Inferior parietal cortex (tissue), 1 donor: ENCODE results near the gene MSANTD2.

Experiments
- DNase-seq: peaks from one replicate; pipeline ENCODE4 v3.0.0-alpha.2; 2016; ENCODE audit errors: extremely low spot score

The MSANTD2 gene

DNA sequence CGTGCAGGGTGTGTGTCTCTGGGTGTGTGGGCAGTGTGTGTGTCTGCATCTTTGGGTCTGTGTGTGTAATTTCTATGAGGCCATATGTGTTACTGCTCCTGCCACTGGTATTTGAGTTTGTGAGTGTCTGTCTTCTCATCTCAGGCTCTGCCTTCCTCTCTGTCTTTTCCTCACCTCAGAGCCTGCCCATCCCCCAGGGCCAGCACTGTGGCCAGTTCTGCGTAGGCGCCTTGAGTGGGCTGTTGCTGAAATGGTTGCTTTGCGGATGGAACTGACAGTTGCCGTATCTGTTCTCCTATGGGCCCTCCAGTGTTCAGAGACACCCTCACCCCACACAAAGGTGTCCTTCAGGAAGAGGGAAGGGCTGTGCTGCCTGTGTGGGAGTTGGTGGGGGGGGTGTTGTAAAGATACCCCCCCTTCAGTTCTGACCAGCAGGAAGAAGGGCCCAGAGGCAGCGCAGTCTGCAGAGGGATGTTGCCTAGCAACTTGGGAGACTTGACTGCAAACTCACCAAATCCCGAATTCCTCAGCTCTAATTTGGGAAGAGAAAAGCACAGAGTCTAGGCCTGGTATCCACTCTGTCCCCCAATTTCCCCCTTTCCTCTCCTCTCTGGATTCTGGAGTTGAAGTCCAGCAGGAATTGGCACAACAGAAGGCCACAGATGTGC, 62.4 kb downstream of the MSANTD2 start:
- no peak for DNase-seq

DNA sequence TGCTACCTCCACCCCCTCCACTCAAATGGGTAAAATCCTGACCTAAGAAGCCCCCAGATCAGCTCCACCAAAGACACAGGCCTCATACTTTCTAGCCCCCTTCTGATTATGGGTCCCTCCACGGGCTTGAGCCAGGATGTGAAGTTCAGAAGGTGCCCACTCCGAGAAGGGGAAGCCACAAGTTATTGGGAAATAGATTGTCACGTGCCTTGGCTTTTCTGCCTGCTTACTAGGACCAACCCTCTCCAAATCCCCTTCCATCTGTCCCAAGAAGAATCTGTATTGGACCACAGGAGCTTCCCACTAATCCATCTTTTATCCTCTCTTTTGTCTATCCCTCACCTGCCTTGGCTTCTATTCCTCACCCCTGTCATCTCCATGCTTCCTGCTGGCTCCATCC, 63.5 kb downstream of the MSANTD2 start:
- no peak for DNase-seq

- DNase-seq = no peak
These were observed 68.0 kb downstream of the MSANTD2 start for GRCh38 chr11:124732230-124732629.

- DNase-seq = no peak
These were observed 70.6 kb downstream of the MSANTD2 start for GRCh38 chr11:124729571-124729970.

GRCh38 chr11:124728134-124728533, 72.1 kb downstream of the MSANTD2 start:
- DNase-seq = no peak

DNA sequence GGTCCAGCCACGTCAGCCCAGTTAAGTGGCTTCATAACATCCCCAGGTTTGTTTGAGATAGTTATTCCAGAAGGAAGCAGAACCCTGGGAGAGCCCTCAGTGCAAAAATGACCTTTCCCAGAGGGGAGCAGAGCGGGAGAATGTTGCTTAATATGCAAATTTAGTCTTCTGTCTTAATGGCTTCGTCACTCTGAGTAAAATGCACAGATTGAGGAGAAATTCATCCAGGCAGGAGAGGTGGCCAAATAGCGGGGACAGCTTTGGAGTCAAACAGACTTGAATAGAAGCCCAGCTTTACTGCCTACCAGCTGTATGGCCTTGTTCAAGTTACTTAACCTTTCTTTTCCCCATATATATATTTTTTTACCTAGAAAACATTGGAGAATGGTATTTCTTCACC, 72.7 kb downstream of the MSANTD2 start:
- DNase-seq = no peak

DNA sequence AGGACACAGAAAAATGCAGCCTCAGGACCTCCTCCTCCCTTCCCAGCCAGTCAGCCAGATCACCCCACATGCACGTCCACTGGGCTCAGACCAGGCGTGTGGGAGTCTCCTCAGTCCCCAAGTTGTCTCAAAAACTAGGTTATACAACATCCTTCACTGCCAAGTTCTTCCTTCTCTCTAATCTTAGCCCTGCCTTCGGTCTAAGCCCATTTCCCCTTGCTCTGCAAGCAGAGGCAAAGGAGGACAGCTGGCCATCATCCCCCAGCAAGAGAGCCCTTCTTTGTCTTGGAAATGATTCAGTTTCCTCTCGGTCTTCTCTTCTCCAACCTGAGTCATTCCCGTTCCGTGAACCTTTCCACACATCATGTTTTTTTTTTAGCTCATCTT, 74.5 kb downstream of the MSANTD2 start:
- DNase-seq = no peak

- no peak for DNase-seq
These were observed 75.1 kb downstream of the MSANTD2 start for GRCh38 chr11:124724979-124725718.

- no peak for DNase-seq
These were observed 78.0 kb downstream of the MSANTD2 start for GRCh38 chr11:124722176-124722575.

DNA sequence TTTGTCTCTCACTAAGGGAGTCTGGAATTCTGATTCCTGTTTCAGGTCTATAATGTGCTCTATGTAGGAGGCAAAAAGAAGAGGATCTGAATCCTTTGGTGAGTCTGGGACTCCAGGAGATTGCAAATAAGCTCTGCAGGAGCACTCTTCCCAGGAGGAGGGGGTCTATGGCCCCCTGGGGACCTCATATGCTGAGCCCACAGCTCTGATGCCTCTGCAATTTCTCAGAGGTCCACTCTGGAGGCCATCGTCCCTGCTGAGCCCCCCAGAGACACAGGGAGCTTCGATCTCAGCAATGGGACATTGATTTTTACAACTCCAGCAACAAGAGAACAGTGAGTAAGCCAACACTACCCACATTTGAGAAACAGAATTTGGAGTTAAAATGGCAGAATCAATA, 80.7 kb downstream of the MSANTD2 start:
- no peak for DNase-seq

GRCh38 chr11:124718801-124719200, 81.4 kb downstream of the MSANTD2 start:
- no peak for DNase-seq

DNA sequence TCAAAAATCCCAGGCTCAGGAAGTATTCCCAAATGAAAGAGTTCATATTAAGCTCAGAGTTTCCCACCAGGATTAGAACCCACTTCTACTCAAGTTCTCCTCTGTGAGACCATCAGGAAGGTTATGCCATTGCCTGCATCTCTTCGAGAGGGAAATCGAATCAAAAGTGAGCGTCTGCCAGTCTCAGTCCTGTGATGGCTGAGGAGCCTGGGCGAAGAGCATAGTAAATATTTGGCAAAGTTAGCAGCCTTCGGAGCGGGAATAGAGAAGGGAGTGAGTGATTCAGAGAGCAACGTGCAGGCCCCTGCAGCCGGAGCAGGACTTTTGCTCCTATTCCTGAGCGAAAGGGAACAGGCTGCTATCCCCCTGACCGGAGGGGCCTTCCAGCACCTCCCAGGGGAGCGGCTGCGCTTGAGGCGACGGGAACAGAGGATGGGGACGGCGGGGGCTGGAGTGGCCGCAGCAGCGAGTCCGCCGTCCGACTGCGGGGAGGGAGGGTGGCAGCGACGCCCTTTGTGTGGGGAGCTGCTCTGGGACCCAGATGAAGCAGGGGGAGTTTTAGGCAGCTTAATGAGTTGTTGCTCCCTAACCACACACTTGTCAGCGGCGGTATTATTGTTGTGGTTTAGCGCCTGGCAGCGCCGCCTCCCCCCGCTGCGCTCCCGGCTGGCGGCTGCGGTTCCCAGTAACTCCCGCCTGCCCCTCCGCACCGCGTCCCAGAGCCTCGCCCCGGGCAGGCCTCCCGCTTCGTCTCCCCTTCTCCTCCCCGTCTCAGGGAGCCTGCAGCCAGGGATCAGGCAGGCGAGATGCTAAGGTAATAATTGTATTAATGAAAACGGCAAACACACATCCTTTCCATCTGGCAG, 82.2 kb downstream of the MSANTD2 start:
- DNase-seq = no peak

DNA sequence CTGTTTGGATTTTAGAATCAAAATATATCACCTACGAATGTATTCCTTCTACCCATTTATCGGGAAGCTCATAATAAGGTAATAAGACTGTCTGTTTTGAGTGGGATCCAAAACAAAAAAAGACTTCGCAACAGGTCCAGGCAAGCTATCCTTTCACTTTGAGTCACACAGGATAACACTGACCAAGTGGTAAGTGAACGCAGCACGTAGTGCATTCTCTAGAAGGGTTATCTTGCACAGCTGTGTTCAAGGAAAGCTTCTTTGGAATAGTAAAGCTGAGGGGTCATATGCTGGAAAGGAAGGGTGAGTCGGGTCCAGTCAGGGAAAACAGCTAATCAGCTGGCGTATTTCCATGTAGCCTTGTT, 82.8 kb downstream of the MSANTD2 start:
- DNase-seq = no peak

GRCh38 chr11:124716591-124716990, 83.6 kb downstream of the MSANTD2 start:
- DNase-seq = no peak
